K562 (cell line): ENCODE data around the gene PDLIM7. TPM values are rescaled to one million over a fixed set of nuclear protein-coding genes. Genes with fewer than 3 reads are reported as not detected.
A peak's percentile ranks its signal among the peaks of the same experiment; 100 is the strongest.

Source experiments
- CBFB ChIP-seq: sonication (generic); formaldehyde crosslinking; IDR thresholded peaks from 2 replicates; pipeline ENCODE4 v1.4.0; 2020; ENCODE audit warnings: mild to moderate bottlenecking, missing genetic modification reagents
- CXXC5 ChIP-seq: fragments of 250-450 bp; sonication (Bioruptor Pico); IDR thresholded peaks from 2 replicates; pipeline ENCODE4 v1.8.0; 2022; ENCODE audit warnings: inconsistent platforms, mild to moderate bottlenecking, moderate library complexity
- MGA ChIP-seq: fragments of 450-650 bp; IDR thresholded peaks from 2 replicates; pipeline ENCODE4 v1.6.1; 2016; ENCODE audit warnings: mild to moderate bottlenecking, moderate library complexity
- MYC ChIP-seq, 2 experiments: fragments of 250-450 bp in 1 of 2; sonication (Bioruptor Pico) in 1 of 2; IDR thresholded peaks; 2 replicates each; pipeline versions ENCODE4 v1.5.1 to v1.6.1; 2012 to 2021; ENCODE audit warnings: low read depth in 2 of 2, borderline replicate concordance in 1 of 2, improper control_type of control experiment in 1 of 2, low read length in 1 of 2, mild to moderate bottlenecking in 1 of 2, moderate library complexity in 1 of 2
- NR2F6 ChIP-seq: fragments of 450-650 bp; formaldehyde crosslinking; IDR thresholded peaks from 2 replicates; pipeline ENCODE4 v1.4.0; 2020; ENCODE audit warnings: mild to moderate bottlenecking
- PPARD ChIP-seq: fragments of 250-450 bp; sonication (Bioruptor Pico); IDR thresholded peaks from 2 replicates; pipeline ENCODE4 v1.8.0; 2022; ENCODE audit warnings: inconsistent platforms, mild to moderate bottlenecking, moderate library complexity
- RREB1 ChIP-seq: fragments of 250-450 bp; sonication (Bioruptor Pico); IDR thresholded peaks from 2 replicates; pipeline ENCODE4 v1.4.0; 2020
- ZFP30 ChIP-seq: fragments of 250-450 bp; sonication (Bioruptor Pico); IDR thresholded peaks from 2 replicates; pipeline ENCODE4 v1.8.0; 2022; ENCODE audit warnings: moderate library complexity, mild to moderate bottlenecking, inconsistent platforms, borderline replicate concordance
- polyA plus RNA-seq, 8 experiments: library from polyadenylated mRNA; depleted of rRNA in 4 of 8; stranded (reverse) in 5 of 8; unstranded in 3 of 8; fragments of >200 nt; fragmentation: Nextera tagmentation in 2 of 8; fragmentation: Illumina TruSeq in 1 of 8; extraction: Ambion mirVana in 2 of 8; extraction: Trizol in 1 of 8; gene quantifications; 2 replicates each; pipeline versions ENCODE4 v1.2.1 to v1.2.3, GENCODE V29; 2011 to 2014; ENCODE audit warnings: inconsistent platforms in 1 of 8, missing spikeins in 1 of 8
- total RNA-seq, 7 experiments: library from RNA; depleted of rRNA in 6 of 7; stranded (reverse); fragments of >200 nt in 6 of 7; fragmentation: Illumina TruSeq in 2 of 7; extraction: Trizol in 2 of 7; gene quantifications; 2 replicates each; pipeline versions ENCODE4 v1.2.1 to v1.2.3, GENCODE V29; 2011 to 2021; ENCODE audit warnings: low replicate concordance in 1 of 7

PDLIM7 gene
- total and polyA plus RNA-seq, 9 of the 15 experiments (the other 6 are each of a cell fraction or from before 2014, with no cell fraction given): 2.1 to 124 (median 32.6) TPM

GRCh38 chr5:177444106-177445051, 53.0 kb downstream of the PDLIM7 start (continued):
- TF ChIP-seq CBFB (CRISPR knock-in tag): no peak
- no peak for TF ChIP-seq PPARD (CRISPR knock-in tag)
- no peak for TF ChIP-seq MYC (IDR thresholded peaks at IDR 0.05; ENCODE audit: low read depth, low read length)
- TF ChIP-seq MYC (CRISPR knock-in tag; IDR thresholded peaks at IDR 0.05; ENCODE audit: borderline replicate concordance, low read depth): peak; percentile 50; the same call in 1 of the 2 replicates
- TF ChIP-seq CXXC5 (CRISPR knock-in tag): no peak
- no peak for TF ChIP-seq RREB1
- TF ChIP-seq MGA: no peak
- no peak for TF ChIP-seq NR2F6 (CRISPR knock-in tag)
- TF ChIP-seq ZFP30: no peak
